COLO668 (cell line): ENCODE results near the gene KANK4.
"Not testable (repeated sequence)": the region's sequence is repeated elsewhere in the genome, so short reads cannot be mapped to it uniquely, and the experiment has no call there.

Source experiments
- DNase-seq: peaks from one replicate; lab custom pipeline; 2025; ENCODE audit not compliant: unreplicated experiment; lab: John Stamatoyannopoulos, UW

The KANK4 gene

GRCh38 chr1:62274496-62275485 lies 44.4 kb downstream of the KANK4 start:
- DNase-seq, result no peak

- DNase-seq, result no peak
Observed at GRCh38 chr1:62273953-62274352, 45.3 kb downstream of the KANK4 start.

- peak; percentile 35 for DNase-seq
Observed at GRCh38 chr1:62271948-62272728, 47.1 kb downstream of the KANK4 start.

- no peak for DNase-seq
Observed at GRCh38 chr1:62271134-62271533, 48.1 kb downstream of the KANK4 start.

- DNase-seq, result no peak
Observed at GRCh38 chr1:62269851-62270495, 49.3 kb downstream of the KANK4 start.

- no peak for DNase-seq
Observed at GRCh38 chr1:62269439-62269838, 49.8 kb downstream of the KANK4 start.

- no peak for DNase-seq
Observed at GRCh38 chr1:62268315-62268714, 50.9 kb downstream of the KANK4 start.

GRCh38 chr1:62265956-62266935 lies 53.0 kb downstream of the KANK4 start:
- DNase-seq, result no peak

GRCh38 chr1:62263814-62264353 lies 55.4 kb downstream of the KANK4 start:
- no peak for DNase-seq

GRCh38 chr1:62263006-62263813 lies 56.0 kb downstream of the KANK4 start:
- DNase-seq, result no peak

GRCh38 chr1:62260688-62261087 lies 58.5 kb downstream of the KANK4 start:
- DNase-seq, result no peak

GRCh38 chr1:62259551-62259950 lies 59.7 kb downstream of the KANK4 start:
- DNase-seq, result no peak

- DNase-seq, result no peak
Observed at GRCh38 chr1:62250126-62250726, 69.0 kb downstream of the KANK4 start.

- peak; percentile 57 for DNase-seq
Observed at GRCh38 chr1:62247391-62248168, 71.7 kb downstream of the KANK4 start.

- DNase-seq, result no peak
Observed at GRCh38 chr1:62245201-62245600, 74.0 kb downstream of the KANK4 start.

- DNase-seq, result not testable (repeated sequence)
Observed at GRCh38 chr1:62244380-62244779, 74.9 kb downstream of the KANK4 start.

GRCh38 chr1:62241371-62242131 lies 77.7 kb downstream of the KANK4 start:
- DNase-seq, result peak; percentile 80
